Measurements from ENCODE around the gene CES5A.

DNA sequence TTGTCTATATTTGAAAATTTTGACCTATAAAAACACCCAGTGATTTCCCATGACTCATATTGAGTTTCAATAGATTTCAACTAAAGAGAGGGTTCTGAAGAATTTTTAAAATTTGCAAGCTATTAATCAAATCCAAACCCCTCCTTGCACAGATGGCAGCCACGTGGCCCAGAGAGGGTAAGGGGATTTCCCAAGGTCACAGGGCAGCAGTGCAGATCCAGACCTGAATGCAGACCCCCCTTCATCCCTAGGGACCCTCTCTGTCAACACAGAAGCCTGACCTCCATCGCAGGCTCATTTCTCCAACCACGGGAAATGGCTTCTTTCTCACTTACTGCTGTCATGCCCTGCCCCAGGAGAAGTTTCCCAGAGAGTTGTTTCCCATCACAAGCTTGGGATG lies 24.7 kb upstream of the CES5A start:
- TF ChIP-seq POLR2AphosphoS5 (IDR thresholded peaks at IDR 0.05) (no peak), POLR2A (IDR thresholded peaks at IDR 0.05) (no peak)
- TF ChIP-seq, protein P1, sequence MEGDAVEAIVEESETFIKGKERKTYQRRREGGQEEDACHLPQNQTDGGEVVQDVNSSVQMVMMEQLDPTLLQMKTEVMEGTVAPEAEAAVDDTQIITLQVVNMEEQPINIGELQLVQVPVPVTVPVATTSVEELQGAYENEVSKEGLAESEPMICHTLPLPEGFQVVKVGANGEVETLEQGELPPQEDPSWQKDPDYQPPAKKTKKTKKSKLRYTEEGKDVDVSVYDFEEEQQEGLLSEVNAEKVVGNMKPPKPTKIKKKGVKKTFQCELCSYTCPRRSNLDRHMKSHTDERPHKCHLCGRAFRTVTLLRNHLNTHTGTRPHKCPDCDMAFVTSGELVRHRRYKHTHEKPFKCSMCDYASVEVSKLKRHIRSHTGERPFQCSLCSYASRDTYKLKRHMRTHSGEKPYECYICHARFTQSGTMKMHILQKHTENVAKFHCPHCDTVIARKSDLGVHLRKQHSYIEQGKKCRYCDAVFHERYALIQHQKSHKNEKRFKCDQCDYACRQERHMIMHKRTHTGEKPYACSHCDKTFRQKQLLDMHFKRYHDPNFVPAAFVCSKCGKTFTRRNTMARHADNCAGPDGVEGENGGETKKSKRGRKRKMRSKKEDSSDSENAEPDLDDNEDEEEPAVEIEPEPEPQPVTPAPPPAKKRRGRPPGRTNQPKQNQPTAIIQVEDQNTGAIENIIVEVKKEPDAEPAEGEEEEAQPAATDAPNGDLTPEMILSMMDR (IDR thresholded peaks at IDR 0.05 in 8 of 11, conservative IDR thresholded peaks at IDR 0.05 in 3 of 11), result no peak
